ENCODE results near the gene NELFCD.

NELFCD gene

DNA sequence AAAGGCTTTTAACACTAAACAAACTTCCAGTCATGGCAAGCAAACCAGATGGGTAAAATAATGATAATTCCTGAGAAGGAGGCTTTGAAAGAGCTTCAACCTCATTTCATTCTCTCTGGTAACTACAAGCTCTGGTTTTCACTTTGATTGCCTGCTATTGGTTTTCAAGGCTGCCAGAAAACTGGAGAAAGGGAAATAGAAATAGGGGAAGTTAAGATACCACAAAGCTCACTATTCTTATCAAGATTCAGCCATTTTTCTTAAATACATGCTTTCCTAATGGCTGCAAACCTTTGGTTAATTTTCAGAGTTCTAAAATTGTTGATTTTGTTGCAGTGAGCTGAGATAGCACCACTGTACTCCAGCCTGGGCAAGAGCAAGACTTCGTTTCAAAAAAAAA lies 42.5 kb upstream of the NELFCD start:
- Histone ChIP-seq H3K4me2 (ENCODE audit: low read depth, low read length) (no peak overlapping the region), H2AFZ (ENCODE audit: low read length) (no peak overlapping the region), H3K4me3 (ENCODE audit: low read length) (no peak overlapping the region), H3K9me3 (replicated peaks; ENCODE audit: insufficient read depth, low read length) (no peaks in the 10 kb centered on the region), H3F3A (ENCODE audit: insufficient read depth, low read length) (no peaks in the 10 kb centered on the region), H3K4me1 (ENCODE audit: low read length) (no peaks in the 10 kb centered on the region), H3K27me3 (replicated peaks; ENCODE audit: insufficient read depth, low read length) (no peaks in the 10 kb centered on the region), H4K20me1 (ENCODE audit: insufficient read depth, low read length) (no peaks in the 10 kb centered on the region), H3K36me3 (replicated peaks; ENCODE audit: insufficient read depth, low read length) (no peaks in the 10 kb centered on the region), H3K27ac (ENCODE audit: low read length) (no peak overlapping the region), H3K9me2 (replicated peaks; ENCODE audit: insufficient read depth, low read length) (no peaks in the 10 kb centered on the region), H3K9ac (ENCODE audit: low read length) (no peak overlapping the region), H3K79me2 (ENCODE audit: low read length) (no peaks in the 10 kb centered on the region)
- no peak for DNase-seq
- TF ChIP-seq, protein P1, sequence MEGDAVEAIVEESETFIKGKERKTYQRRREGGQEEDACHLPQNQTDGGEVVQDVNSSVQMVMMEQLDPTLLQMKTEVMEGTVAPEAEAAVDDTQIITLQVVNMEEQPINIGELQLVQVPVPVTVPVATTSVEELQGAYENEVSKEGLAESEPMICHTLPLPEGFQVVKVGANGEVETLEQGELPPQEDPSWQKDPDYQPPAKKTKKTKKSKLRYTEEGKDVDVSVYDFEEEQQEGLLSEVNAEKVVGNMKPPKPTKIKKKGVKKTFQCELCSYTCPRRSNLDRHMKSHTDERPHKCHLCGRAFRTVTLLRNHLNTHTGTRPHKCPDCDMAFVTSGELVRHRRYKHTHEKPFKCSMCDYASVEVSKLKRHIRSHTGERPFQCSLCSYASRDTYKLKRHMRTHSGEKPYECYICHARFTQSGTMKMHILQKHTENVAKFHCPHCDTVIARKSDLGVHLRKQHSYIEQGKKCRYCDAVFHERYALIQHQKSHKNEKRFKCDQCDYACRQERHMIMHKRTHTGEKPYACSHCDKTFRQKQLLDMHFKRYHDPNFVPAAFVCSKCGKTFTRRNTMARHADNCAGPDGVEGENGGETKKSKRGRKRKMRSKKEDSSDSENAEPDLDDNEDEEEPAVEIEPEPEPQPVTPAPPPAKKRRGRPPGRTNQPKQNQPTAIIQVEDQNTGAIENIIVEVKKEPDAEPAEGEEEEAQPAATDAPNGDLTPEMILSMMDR (IDR thresholded peaks at IDR 0.05; ENCODE audit: low read length) = no peak
- TF ChIP-seq EZH2phosphoT487 (IDR thresholded peaks at IDR 0.05; ENCODE audit: low read length) = no peak
- TF ChIP-seq EZH2 (optimal IDR thresholded peaks at IDR 0.05; ENCODE audit: low read depth, low read length) = no peak

DNA sequence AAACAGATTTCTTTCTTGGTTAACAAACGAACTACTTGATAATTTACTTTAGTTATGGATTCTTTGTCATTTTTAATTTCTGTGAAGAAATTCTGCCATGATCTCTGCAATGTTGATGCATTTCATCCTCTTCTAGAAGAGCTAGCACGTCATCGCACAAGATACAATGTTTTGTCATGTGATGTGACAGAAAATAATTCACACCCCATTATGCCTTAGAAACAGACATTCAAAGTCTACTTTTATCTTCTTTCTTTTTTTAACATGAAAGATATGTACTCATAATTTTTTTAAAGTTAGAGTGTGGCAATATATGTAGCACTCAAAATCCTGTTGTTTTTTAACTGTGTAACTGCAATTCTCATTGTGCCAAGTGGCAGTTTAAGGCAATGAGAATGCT lies 39.6 kb upstream of the NELFCD start:
- no peak overlapping the region for H2AFZ ChIP-seq (ENCODE audit: low read length)
- H3K27me3 ChIP-seq (replicated peaks; ENCODE audit: insufficient read depth, low read length) = no peaks in the 10 kb centered on the region
- no peaks in the 10 kb centered on the region for H3F3A ChIP-seq (ENCODE audit: insufficient read depth, low read length)

DNA sequence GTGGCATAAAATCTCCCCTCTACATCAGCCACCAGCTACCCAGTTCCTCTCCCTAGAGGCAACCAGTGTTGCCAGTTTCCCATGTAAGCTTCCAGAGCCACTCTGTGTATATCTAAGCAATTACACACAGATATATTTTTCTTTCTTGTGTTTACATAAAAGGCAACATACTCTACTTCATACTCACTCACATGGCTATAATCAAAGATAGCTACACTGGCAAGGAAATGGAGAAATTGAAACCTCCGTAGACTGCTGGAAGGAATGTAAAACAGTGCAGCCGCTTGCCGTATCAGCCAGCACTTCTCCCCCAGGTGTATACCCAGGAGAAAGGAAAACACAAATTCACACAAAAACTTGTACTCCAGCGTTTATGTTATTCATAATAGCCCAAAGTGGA lies 38.5 kb upstream of the NELFCD start:
- no peak overlapping the region for H3K27ac ChIP-seq (ENCODE audit: low read length)
- no peak for DNase-seq

More for the DNA sequence above, 39.6 kb upstream of the NELFCD start:
- Histone ChIP-seq H3K4me3 (ENCODE audit: low read length) (no peak overlapping the region), H3K9ac (ENCODE audit: low read length) (no peak overlapping the region), H3K36me3 (replicated peaks; ENCODE audit: insufficient read depth, low read length) (no peaks in the 10 kb centered on the region), H3K4me1 (ENCODE audit: low read length) (0 out of 2 replicates have a peak, but pooled peaks cover 4% of the 10 kb centered on the region), H3K9me2 (replicated peaks; ENCODE audit: insufficient read depth, low read length) (no peaks in the 10 kb centered on the region), H3K9me3 (replicated peaks; ENCODE audit: insufficient read depth, low read length) (no peaks in the 10 kb centered on the region), H3K79me2 (ENCODE audit: low read length) (no peaks in the 10 kb centered on the region), H3K4me2 (ENCODE audit: low read depth, low read length) (no peak overlapping the region), H3K27ac (ENCODE audit: low read length) (no peak overlapping the region), H4K20me1 (ENCODE audit: insufficient read depth, low read length) (no peaks in the 10 kb centered on the region)
- TF ChIP-seq EZH2 (optimal IDR thresholded peaks at IDR 0.05; ENCODE audit: low read depth, low read length) = no peak
- TF ChIP-seq, protein P1 (IDR thresholded peaks at IDR 0.05; ENCODE audit: low read length) = no peak
- no peak for TF ChIP-seq EZH2phosphoT487 (IDR thresholded peaks at IDR 0.05; ENCODE audit: low read length)
- no peak for DNase-seq

More for the DNA sequence above, 38.5 kb upstream of the NELFCD start:
- Histone ChIP-seq H3K9ac (ENCODE audit: low read length) (no peak overlapping the region), H3K4me1 (ENCODE audit: low read length) (0 out of 2 replicates have a peak, but pooled peaks cover 4% of the 10 kb centered on the region), H3K36me3 (replicated peaks; ENCODE audit: insufficient read depth, low read length) (no peaks in the 10 kb centered on the region), H3K27me3 (replicated peaks; ENCODE audit: insufficient read depth, low read length) (no peaks in the 10 kb centered on the region), H3K4me3 (ENCODE audit: low read length) (no peak overlapping the region), H3K9me2 (replicated peaks; ENCODE audit: insufficient read depth, low read length) (no peaks in the 10 kb centered on the region), H3K4me2 (ENCODE audit: low read depth, low read length) (no peak overlapping the region), H3F3A (ENCODE audit: insufficient read depth, low read length) (no peaks in the 10 kb centered on the region), H3K9me3 (replicated peaks; ENCODE audit: insufficient read depth, low read length) (no peaks in the 10 kb centered on the region), H4K20me1 (ENCODE audit: insufficient read depth, low read length) (no peaks in the 10 kb centered on the region), H3K79me2 (ENCODE audit: low read length) (no peaks in the 10 kb centered on the region), H2AFZ (ENCODE audit: low read length) (no peak overlapping the region)
- TF ChIP-seq EZH2 (optimal IDR thresholded peaks at IDR 0.05; ENCODE audit: low read depth, low read length) (no peak), EZH2phosphoT487 (IDR thresholded peaks at IDR 0.05; ENCODE audit: low read length) (no peak)
- TF ChIP-seq, protein P1 (IDR thresholded peaks at IDR 0.05; ENCODE audit: low read length) = no peak
